ENCODE results near the gene WDR53. TPM values are rescaled to one million over a fixed set of nuclear protein-coding genes. Genes with fewer than 3 reads are reported as not detected.

The WDR53 gene
- total and polyA plus RNA-seq, 9 of the 15 experiments (the other 6 are each of a cell fraction or from before 2014, with no cell fraction given) = 13.0 to 34.5 (median 20.9) TPM

GRCh38 chr3:196547067-196547466, 21.3 kb downstream of the WDR53 start:
- no peaks in the 10 kb centered on the region for H3K9me1 ChIP-seq (ENCODE audit: control insufficient read depth, insufficient read depth, low read length)
- 0 out of 3 replicates have a peak, but pooled peaks have one; percentile 27 for ATAC-seq
- no peak for FAIRE-seq
- no peak overlapping the region for H3K9ac ChIP-seq (ENCODE audit: insufficient read depth in 1 of 2, low read depth in 2 of 2, low read length in 2 of 2)
- H3K79me2 ChIP-seq (ENCODE audit: control insufficient read depth, insufficient read depth, low read length) = no peaks in the 10 kb centered on the region
- in situ Hi-C loops (cut with MboI) (no loop called here), intact Hi-C loops (cut with micrococcal nuclease) (no loop called here)
- no peak for TF ChIP-seq POU5F1 (IDR thresholded peaks at IDR 0.05; ENCODE audit: borderline replicate concordance, low read depth, low read length, partially characterized antibody)
- TF ChIP-seq ZNF165 (CRISPR knock-in tag; IDR thresholded peaks at IDR 0.05; ENCODE audit: borderline replicate concordance) = no peak
- no peak for TF ChIP-seq MCM7 (IDR thresholded peaks at IDR 0.05)
- TF ChIP-seq ZNF140 (CRISPR knock-in tag; IDR thresholded peaks at IDR 0.05) = no peak
- TF ChIP-seq KLF6 (CRISPR knock-in tag; IDR thresholded peaks at IDR 0.05; ENCODE audit: borderline replicate concordance) = no peak
- TF ChIP-seq FOXP1 (CRISPR knock-in tag; IDR thresholded peaks at IDR 0.05) = no peak
- no peak for TF ChIP-seq DDX20 (tag; IDR thresholded peaks at IDR 0.05; ENCODE audit: low read depth)
- no peak for TF ChIP-seq FOXJ2 (tag; IDR thresholded peaks at IDR 0.05)
- no peak for TF ChIP-seq ZC3H11A (IDR thresholded peaks at IDR 0.05; ENCODE audit: low read depth, low read length)
- no peak for TF ChIP-seq MTF1 (CRISPR knock-in tag; IDR thresholded peaks at IDR 0.05; ENCODE audit: borderline replicate concordance)
- no peak for TF ChIP-seq CBFA2T3 (IDR thresholded peaks at IDR 0.05)
- TF ChIP-seq FOXK1 (CRISPR knock-in tag; IDR thresholded peaks at IDR 0.05; ENCODE audit: borderline replicate concordance) = no peak
- no peak for TF ChIP-seq STAT5B (CRISPR knock-in tag; IDR thresholded peaks at IDR 0.05)
- no peak for TF ChIP-seq BRF2 (IDR thresholded peaks at IDR 0.05; ENCODE audit: borderline replicate concordance, insufficient read depth, insufficient read length)
- no peak for TF ChIP-seq NFIC (IDR thresholded peaks at IDR 0.05)
- no peak for TF ChIP-seq KHSRP (IDR thresholded peaks at IDR 0.05)
- H3K36me3 ChIP-seq (ENCODE audit: control insufficient read depth, insufficient read depth, low read length) = no peaks in the 10 kb centered on the region
- H2AFZ ChIP-seq (ENCODE audit: low read depth, low read length) = no peak overlapping the region
- peaks cover 8% of the 10 kb centered on the region; the same call in 1 of the 2 replicates for H3K9me3 ChIP-seq (replicated peaks; ENCODE audit: control insufficient read depth, insufficient read depth, low read depth, low read length)
- WGBS (ENCODE audit: insufficient coverage, low coverage, missing lambda C conversion rate) = 51% methylated on average over 2 of the region's 2 CpGs
- H3K4me1 ChIP-seq (replicated peaks in 1 of 2; ENCODE audit: control insufficient read depth in 2 of 2, insufficient read depth in 2 of 2, low read length in 2 of 2) = no peaks in the 10 kb centered on the region
- DNase-seq (ENCODE audit: extremely low read depth in 1 of 4, low spot score in 3 of 4) = no peak
- POLR2A ChIA-PET = no interaction called here
- H4K20me1 ChIP-seq (replicated peaks; ENCODE audit: control insufficient read depth, insufficient read depth, low read length) = no peaks in the 10 kb centered on the region
- no TSS peak for BruUV-seq (replicated peaks)
- H3K27ac ChIP-seq (ENCODE audit: extremely low read depth, low read depth, low read length) = no peak overlapping the region
- no peaks in the 10 kb centered on the region for H3K27me3 ChIP-seq (ENCODE audit: control insufficient read depth in 2 of 2, insufficient read depth in 2 of 2, low read length in 2 of 2)
- H3K4me3 ChIP-seq = no peak overlapping the region
- CTCF ChIA-PET (ENCODE audit: low intra/inter-chr PET ratio) = no interaction called here
- H3K4me2 ChIP-seq (ENCODE audit: insufficient read depth, low read length) = no peak overlapping the region
